ENCODE data around the gene CDRT4. TPM values are rescaled to one million over a fixed set of nuclear protein-coding genes. Genes with fewer than 3 reads are reported as not detected.

The CDRT4 gene
- total RNA-seq, 8 experiments from 2014 or later: 2.6 to 25.8 (median 11.9) TPM

DNA sequence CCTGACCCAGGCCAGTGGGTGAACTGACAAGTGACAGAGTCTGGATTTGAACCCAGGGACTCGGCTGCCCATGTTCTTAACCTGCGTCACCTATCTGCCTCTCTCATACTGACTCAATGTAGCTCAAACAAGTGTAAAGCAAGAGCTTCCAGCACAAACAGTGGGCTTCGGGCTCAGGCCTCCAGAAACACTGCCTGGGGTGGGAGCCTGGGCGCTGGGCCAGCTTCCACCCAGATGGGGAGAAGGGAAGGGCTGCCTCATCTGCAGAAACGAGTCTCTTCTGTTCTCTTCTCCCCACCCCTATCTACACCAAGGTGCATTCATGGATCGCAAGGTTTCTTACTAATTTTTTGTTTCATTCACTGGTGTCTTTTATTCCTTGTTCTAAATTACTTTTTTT, 1.3 kb downstream of the CDRT4 start:
- 44 to 100% (median 88%) methylated on average over 1 to 3 of the region's 6 CpGs; no CpG with 5 or more reads in 4 of the 10 experiments for WGBS, 10 experiments
- in situ Hi-C loops (cut with MboI; ENCODE audit: low pct_unique_long_range_greater_than_20kb in 2 of 9, low sequenced_read_pairs in 9 of 9, unreplicated experiment in 9 of 9): loop anchor here in 1 of 9 experiments (25.0 kb wide), 1 partner anchor 104 kb away; no protein-coding TSS in a partner anchor
- Histone ChIP-seq H3K4me3 (no peak overlapping the region), H3K27ac (no peak overlapping the region), H3K4me1 (replicated peaks in 1 of 2) (no peaks in the 10 kb centered on the region)
- peak in 1 of 8 experiments; percentile 12 for ATAC-seq (replicated peaks in 6 of 8)

DNA sequence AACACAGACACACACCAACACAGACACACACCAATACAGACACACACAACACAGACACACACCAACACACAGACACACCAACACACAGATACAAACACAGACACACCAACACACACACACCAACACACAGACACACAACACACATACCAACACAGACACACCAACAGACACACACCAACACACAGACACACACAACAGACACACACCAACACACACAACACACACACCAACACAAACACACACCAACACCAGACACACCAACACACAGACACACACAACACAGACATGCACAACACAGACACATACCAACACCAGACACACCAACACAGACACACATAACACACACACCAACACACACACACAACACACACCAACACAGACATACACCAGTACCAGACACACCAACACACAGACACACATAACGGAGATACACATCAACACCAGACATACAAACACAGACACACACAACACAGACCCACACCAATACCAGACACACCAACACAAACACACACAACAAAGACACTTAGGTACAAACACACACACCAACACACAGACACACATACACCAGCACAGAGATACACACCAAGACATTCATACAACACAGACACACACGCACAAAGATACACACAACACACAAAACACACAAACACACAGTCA, 2.2 kb downstream of the CDRT4 start:
- WGBS, 10 experiments: 92 to 100% (median 100%) methylated on average over 1 to 2 of the region's 2 CpGs; no CpG with 5 or more reads in 5 of the 10 experiments
- Histone ChIP-seq H3K4me3 (no peak overlapping the region), H3K27ac (no peak overlapping the region), H3K4me1 (replicated peaks in 1 of 2) (no peaks in the 10 kb centered on the region)
- in situ Hi-C loops (cut with MboI; ENCODE audit: low pct_unique_long_range_greater_than_20kb in 2 of 9, low sequenced_read_pairs in 9 of 9, unreplicated experiment in 9 of 9): loop anchor here in 1 of 9 experiments (25.0 kb wide), 1 partner anchor 103 kb away; no protein-coding TSS in a partner anchor
- no peak for ATAC-seq (replicated peaks in 6 of 8)

DNA sequence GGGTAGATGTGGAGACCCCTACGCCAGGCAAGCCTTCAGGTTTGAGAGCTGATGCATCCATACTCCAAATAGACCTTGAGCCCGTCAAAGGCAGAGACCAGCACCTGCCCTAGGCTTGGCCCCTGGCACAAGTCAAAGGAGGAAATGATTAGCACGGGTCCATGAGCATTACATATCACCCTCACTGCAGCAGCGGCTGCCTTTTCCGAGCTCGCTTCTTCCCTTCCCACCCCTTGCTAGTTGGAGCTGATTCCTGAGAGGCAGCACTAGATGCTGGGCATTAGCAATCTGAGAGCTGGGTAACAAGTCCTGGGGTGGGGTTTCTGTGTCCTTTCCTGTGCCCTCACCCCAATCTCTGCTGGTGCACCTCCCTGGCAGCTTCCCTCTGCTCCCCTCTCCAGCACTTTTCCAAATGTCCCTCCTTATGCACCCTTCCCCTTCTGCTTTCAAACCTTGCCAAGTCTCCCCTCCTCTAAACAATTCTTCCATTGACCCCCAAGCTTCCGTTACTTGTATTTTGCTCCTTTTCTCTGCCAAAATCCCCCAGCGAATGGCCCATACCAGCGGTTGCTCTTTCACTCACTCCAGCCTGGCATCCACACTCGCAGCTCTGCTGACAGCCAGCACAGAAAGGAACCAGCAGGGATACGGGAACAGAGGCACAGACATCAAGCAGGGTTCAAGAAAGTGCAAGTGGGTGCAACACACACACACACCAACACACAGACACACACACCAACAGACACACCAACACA, 3.0 kb downstream of the CDRT4 start:
- H3K27ac ChIP-seq: no peak overlapping the region
- no peak overlapping the region for H3K4me3 ChIP-seq
- H3K4me1 ChIP-seq (replicated peaks in 1 of 2): no peaks in the 10 kb centered on the region
- 29 to 91% (median 44%) methylated on average over 2 to 8 of the region's 11 CpGs; no CpG with 5 or more reads in 3 of the 10 experiments for WGBS, 10 experiments
- in situ Hi-C loops (cut with MboI; ENCODE audit: low pct_unique_long_range_greater_than_20kb in 2 of 9, low sequenced_read_pairs in 9 of 9, unreplicated experiment in 9 of 9): loop anchor here in 1 of 9 experiments (25.0 kb wide), 1 partner anchor 102 kb away; no protein-coding TSS in a partner anchor
- ATAC-seq (replicated peaks in 6 of 8): no peak

DNA sequence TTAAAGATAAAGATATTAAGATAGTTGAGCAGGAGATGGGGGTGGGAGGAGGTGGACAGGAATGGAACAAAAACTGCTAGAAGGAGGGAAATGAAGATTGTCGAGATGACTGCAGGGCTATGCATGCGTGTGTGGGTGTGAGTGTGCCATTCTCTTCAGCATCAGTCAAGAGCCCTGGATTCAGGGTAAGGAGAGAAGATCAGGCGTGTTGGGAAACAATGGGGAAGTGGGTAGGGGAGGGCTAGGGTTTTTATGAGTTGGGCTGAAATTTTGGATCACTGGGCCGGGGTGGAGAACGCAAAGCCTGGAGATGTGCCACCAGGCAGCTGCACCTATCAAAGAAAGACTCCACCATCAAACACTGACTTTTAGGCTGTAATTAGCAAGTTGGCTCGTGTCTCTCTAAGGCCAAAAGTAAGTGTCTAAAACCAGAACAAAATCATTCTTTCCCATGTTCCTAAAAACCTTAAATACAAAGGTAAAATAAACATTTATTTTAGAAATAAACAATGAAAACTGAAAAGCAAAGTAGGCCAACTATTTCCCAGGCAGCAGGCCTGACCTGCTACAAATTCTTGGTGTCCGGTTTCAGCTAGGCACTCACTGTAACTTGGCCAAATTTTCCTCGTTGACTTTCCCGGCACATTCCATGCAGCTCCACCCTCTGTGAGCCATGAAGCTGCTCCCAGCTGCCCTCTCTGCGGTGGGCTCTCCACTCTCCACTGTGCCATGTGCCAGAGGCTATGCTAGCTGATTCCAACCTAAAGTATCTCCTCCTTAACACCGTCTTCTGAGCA, 4.2 kb downstream of the CDRT4 start:
- Histone ChIP-seq H3K4me3 (no peak overlapping the region), H3K27ac (no peak overlapping the region)
- in situ Hi-C loops (cut with MboI; ENCODE audit: low pct_unique_long_range_greater_than_20kb in 2 of 9, low sequenced_read_pairs in 9 of 9, unreplicated experiment in 9 of 9): loop anchor here in 1 of 9 experiments (25.0 kb wide), 1 partner anchor 101 kb away; no protein-coding TSS in a partner anchor

DNA sequence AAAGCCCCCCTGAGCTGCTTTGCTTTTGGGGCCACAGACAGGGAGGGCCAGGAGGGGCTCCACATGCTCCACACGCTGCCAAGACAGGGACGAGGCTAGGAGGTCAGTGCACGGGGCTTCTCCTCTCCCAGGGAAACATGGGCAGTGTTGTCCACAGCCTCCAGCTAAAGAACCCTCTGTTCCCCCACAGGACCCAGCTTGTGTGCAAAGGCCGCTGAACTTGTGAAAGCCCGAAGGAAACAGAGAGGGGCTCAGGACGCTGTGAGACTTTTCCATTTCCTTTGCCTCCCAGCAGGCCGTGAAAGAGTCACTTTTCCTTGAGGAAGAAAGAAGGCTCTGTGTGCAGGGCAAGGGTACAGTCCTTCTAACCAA, 9.7 kb downstream of the CDRT4 start:
- no peak overlapping the region for H3K27ac ChIP-seq
- H3K4me3 ChIP-seq: no peak overlapping the region
- H3K4me1 ChIP-seq (replicated peaks in 1 of 2): no peaks in the 10 kb centered on the region
- ATAC-seq (replicated peaks in 6 of 8): peak in 3 of 8 experiments; percentile 20 to 31 (median 27)
- WGBS, 10 experiments: 13 to 100% (median 45%) methylated on average over 1 to 5 of the region's 7 CpGs; no CpG with 5 or more reads in 6 of the 10 experiments
- in situ Hi-C loops (cut with MboI; ENCODE audit: low pct_unique_long_range_greater_than_20kb in 2 of 9, low sequenced_read_pairs in 9 of 9, unreplicated experiment in 9 of 9): loop anchor here in 1 of 9 experiments (25.0 kb wide), 1 partner anchor 95 kb away; no protein-coding TSS in a partner anchor

More for the DNA sequence above, 4.2 kb downstream of the CDRT4 start:
- 10 to 91% (median 35%) methylated on average over 1 to 8 of the region's 11 CpGs for WGBS, 10 experiments
- peak in 4 of 8 experiments; percentile 67 to 98 (median 85) for ATAC-seq (replicated peaks in 6 of 8)
- H3K4me1 ChIP-seq (replicated peaks in 1 of 2): no peaks in the 10 kb centered on the region

DNA sequence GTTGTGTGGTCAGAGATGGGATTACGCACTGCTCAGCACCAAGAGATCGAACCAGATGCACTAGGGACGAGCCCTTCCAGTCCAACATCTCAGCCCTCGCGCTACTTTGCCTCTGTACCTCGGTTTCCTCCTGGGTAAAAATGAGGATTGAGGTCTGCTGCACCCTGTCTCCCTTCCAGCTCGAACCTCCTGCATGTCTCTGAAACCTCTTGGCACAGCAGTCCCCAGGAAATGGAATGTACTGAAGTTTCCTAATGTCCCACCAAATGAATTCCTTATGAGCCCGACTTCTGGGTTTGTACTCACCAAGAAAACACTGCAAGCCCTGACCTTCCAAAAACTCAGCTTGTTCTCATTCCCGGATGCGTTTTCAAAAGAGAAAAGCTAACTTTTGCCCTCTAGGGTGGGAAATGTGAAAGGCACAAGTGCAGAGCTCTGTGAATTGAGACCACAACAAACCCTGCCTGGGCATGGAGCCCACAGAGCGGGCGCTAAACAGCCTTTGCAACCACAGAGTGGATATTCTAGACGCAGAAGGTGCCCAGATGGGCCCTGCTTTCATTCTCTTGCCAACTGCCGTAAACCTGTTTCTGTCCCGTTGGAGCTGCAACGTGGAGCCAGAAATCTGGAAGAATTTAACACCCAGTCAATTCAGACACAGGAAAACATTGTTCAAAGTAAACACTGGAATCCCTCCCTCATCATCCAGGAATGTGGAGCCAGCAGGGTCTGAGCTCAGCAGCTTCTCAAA, 10.3 kb downstream of the CDRT4 start:
- Histone ChIP-seq H3K27ac (no peak overlapping the region), H3K4me3 (no peak overlapping the region), H3K4me1 (replicated peaks in 1 of 2) (no peaks in the 10 kb centered on the region)
- ATAC-seq (replicated peaks in 6 of 8): peak in 6 of 8 experiments; percentile 48 to 96 (median 74)
- 0 to 95% (median 87%) methylated on average over 2 to 13 of the region's 16 CpGs; no CpG with 5 or more reads in 1 of the 10 experiments for WGBS, 10 experiments
- in situ Hi-C loops (cut with MboI; ENCODE audit: low pct_unique_long_range_greater_than_20kb in 2 of 9, low sequenced_read_pairs in 9 of 9, unreplicated experiment in 9 of 9): loop anchor here in 1 of 9 experiments (25.0 kb wide), 1 partner anchor 95 kb away; no protein-coding TSS in a partner anchor

DNA sequence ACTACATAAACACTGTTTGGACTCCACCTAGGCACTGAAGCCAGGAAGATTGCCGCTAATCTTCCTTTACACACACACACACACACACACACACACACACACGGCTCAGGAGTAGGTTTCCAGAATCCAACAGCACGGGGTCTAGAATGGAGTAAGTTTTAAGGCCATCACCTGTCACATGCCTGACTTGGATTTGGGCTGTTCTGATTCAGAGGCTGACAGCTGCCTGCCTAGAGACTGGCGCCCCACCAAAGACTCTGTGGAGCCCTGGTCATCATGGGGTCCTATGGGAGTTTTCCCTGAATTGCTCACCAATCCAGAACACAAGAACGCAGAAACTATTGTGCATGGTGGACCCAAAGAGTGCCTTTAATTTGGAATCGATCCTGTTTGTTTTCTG, 10.9 kb downstream of the CDRT4 start:
- in situ Hi-C loops (cut with MboI; ENCODE audit: low pct_unique_long_range_greater_than_20kb in 2 of 9, low sequenced_read_pairs in 9 of 9, unreplicated experiment in 9 of 9): loop anchor here in 1 of 9 experiments (25.0 kb wide), 1 partner anchor 94 kb away; no protein-coding TSS in a partner anchor
- ATAC-seq (replicated peaks in 6 of 8): no peak
- H3K27ac ChIP-seq: no peak overlapping the region
- 17 to 100% (median 80%) methylated on average over 1 to 6 of the region's 6 CpGs; no CpG with 5 or more reads in 3 of the 10 experiments for WGBS, 10 experiments
- no peak overlapping the region for H3K4me3 ChIP-seq
- peaks cover 0 to 2% of the 10 kb centered on the region in 2 donors for H3K4me1 ChIP-seq (replicated peaks in 1 of 2)

DNA sequence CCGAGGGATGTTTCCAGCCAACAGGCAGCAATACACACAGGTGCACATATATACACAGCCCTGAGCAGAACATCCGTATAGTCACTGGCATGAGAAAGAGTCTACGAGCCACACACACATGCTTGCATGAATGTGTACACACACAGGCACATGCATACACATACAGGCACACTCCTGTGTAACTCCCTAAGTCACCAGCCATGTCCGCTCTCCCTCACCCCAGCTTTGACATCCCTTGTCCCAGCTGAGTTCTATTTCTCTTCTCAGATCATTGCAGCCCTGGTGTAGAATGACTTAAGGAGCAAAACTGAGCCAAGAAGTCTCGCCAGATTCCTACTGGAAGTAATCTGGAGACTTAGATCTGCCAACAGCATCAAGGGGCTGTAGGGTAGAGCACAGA, 13.1 kb downstream of the CDRT4 start:
- in situ Hi-C loops (cut with MboI; ENCODE audit: low pct_unique_long_range_greater_than_20kb in 2 of 9, low sequenced_read_pairs in 9 of 9, unreplicated experiment in 9 of 9): loop anchor here in 1 of 9 experiments (25.0 kb wide), 1 partner anchor 92 kb away; no protein-coding TSS in a partner anchor
- 50 to 100% (median 95%) methylated on average over 1 to 4 of the region's 5 CpGs; no CpG with 5 or more reads in 2 of the 10 experiments for WGBS, 10 experiments
- Histone ChIP-seq H3K4me3 (no peak overlapping the region), H3K4me1 (replicated peaks in 1 of 2) (peaks cover 0 to 2% of the 10 kb centered on the region in 2 donors), H3K27ac (no peak overlapping the region)
- no peak for ATAC-seq (replicated peaks in 6 of 8)

DNA sequence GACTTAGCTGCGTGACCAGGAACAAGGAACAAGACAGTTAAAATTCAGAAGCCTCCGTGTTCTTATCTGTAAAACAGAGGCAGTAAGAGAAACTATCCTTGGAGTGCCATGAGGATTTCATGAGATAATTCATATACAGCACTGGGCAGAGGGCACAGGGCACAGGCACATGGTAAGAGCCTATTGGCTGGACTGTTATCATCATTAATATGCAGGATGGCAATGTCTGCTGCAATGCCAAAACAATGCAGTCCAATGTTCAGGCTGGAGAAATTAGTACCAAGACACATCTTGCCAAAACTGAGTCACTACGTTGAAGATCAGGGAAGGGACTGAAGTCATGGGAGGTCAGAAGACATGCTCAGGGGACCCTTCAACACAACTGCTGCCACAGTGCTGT, 13.6 kb downstream of the CDRT4 start:
- H3K4me1 ChIP-seq (replicated peaks in 1 of 2): peaks cover 0 to 2% of the 10 kb centered on the region in 2 donors
- no peak for ATAC-seq (replicated peaks in 6 of 8)
- WGBS, 10 experiments: 29 to 100% (median 89%) methylated on average over 1 to 3 of the region's 3 CpGs
- in situ Hi-C loops (cut with MboI; ENCODE audit: low pct_unique_long_range_greater_than_20kb in 2 of 9, low sequenced_read_pairs in 9 of 9, unreplicated experiment in 9 of 9): loop anchor here in 1 of 9 experiments (25.0 kb wide), 1 partner anchor 91 kb away; no protein-coding TSS in a partner anchor
- H3K27ac ChIP-seq: no peak overlapping the region
- H3K4me3 ChIP-seq: no peak overlapping the region

DNA sequence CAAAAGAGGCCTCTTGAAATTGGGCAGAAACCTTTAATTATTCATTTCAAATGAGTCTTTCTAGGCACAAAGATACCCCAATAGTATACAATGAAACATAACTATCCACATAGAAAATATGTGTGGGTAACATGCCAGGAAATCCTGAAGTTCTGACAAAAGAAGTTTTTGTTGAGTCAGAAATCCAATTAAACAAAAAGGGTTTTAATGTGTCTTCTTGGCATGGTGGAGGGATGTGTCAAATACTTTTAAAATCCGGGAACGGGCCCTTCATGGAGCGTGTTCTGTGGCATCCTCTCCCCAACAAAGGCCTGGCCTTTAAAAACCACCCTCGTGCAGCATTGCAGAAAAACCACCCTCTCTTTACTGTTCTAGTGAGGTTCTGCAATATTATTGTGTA, 14.2 kb downstream of the CDRT4 start:
- peaks cover 0 to 3% of the 10 kb centered on the region in 2 donors for H3K4me1 ChIP-seq (replicated peaks in 1 of 2)
- no peak for ATAC-seq (replicated peaks in 6 of 8)
- WGBS, 10 experiments: 17 to 96% (median 88%) methylated on average over 1 to 4 of the region's 4 CpGs; no CpG with 5 or more reads in 1 of the 10 experiments
- in situ Hi-C loops (cut with MboI; ENCODE audit: low pct_unique_long_range_greater_than_20kb in 2 of 9, low sequenced_read_pairs in 9 of 9, unreplicated experiment in 9 of 9): loop anchor here in 1 of 9 experiments (25.0 kb wide), 1 partner anchor 91 kb away; no protein-coding TSS in a partner anchor
- H3K27ac ChIP-seq: no peak overlapping the region
- no peak overlapping the region for H3K4me3 ChIP-seq

DNA sequence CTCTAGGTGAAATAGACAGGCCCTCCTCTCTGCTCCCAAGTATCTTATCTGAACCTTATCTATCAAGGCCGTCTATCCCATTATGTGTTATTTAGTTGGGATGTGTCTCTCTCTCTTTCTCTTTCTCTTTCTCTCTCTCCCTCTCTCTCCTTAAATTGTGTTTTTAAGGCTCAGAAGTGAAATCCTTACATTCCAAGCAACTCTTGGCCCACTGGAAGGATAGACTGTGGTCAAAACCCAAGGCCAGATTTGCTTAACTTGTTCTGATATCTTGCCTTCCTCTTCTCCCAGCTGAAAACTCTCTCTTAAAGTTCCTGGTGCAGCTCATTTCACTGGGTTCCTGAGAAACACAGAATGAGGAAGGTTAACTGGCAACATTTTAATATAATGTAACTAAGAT, 14.7 kb downstream of the CDRT4 start:
- Histone ChIP-seq H3K27ac (no peak overlapping the region), H3K4me3 (no peak overlapping the region), H3K4me1 (replicated peaks in 1 of 2) (peaks cover 0 to 8% of the 10 kb centered on the region in 2 donors)
- ATAC-seq (replicated peaks in 6 of 8): no peak
- 50 to 100% (median 100%) methylated on average over 1 of the region's 1 CpG; no CpG with 5 or more reads in 5 of the 10 experiments for WGBS, 10 experiments
- in situ Hi-C loops (cut with MboI; ENCODE audit: low pct_unique_long_range_greater_than_20kb in 2 of 9, low sequenced_read_pairs in 9 of 9, unreplicated experiment in 9 of 9): loop anchor here in 1 of 9 experiments (25.0 kb wide), 1 partner anchor 90 kb away; no protein-coding TSS in a partner anchor

Measured in motor neuron (in vitro differentiated cells).